Amygdala (tissue), 56 donors: ENCODE results near the gene SETBP1.

ENCODE experiments used
- DNase-seq, 56 donors: peaks; one replicate each; lab custom pipeline; 2025; lab: John Stamatoyannopoulos, UW

The SETBP1 gene

GRCh38 chr18:44805643-44806042, 125.0 kb downstream of the SETBP1 start:
- no peak for DNase-seq

DNA sequence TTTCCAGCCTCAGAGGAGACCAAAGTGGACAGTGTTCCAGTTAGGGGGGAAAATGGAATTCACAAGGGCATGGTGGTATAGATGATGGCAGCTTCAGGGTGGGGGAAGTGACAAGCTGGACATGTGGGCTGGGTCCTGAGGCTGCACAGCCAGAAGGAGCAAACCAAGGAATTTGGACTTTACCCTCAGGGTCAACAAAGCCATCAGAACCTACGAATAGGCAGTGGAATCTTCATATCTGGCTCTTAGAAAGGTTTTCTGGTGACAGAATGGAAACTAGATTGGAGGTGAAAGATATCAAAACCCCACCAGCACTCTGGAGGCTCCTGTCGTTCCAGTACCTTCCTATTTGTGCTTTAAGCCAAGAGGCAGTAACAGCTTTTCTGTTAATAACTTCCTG, 127.1 kb downstream of the SETBP1 start:
- DNase-seq, result no peak

DNA sequence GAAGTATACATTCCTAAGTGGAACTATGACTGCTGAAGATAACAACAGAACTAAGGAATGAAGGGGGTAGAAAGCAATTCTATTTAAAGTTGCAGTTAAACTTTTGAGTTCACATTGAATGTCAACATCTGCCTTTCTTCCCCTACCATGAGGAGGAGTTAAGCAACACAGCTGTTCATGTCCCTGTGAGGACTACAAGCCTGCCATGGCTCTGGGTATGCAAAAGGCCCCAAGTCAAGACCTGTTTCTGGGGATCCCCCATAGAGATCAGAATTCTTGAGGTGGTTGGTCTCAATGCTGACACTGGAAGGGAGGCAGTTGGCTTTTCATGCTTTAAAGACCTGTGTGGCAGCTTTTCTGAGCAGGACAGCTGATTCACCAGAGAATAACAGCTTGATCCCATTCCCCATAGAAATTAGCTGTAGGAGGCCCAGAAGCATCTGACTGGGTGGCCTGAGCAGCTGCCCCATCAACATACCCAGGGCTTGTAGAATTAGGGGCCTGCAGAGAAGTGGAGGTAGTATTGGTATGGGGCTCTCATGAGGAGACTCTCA, 131.0 kb downstream of the SETBP1 start:
- no peak for DNase-seq

- DNase-seq, result no peak
Observed at GRCh38 chr18:44812426-44812825, 131.7 kb downstream of the SETBP1 start.

DNA sequence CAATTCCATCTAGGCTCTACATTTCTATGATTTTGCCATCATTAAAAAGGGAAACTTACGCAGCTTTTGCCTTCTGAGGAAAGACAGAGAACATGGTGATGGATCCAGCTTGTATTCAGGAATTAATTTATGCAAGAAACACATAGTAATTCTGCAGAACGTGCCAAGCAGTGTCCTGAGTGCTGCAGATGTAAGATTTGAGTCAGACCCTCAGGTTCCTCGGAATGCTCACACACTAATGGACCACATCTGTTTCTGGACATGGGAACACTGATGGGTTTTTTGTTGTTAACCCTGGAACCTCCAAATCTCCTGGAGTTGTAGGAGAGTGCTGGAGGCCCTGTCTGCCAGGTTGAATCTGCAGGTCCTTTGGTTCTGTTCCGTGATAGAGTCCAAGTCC, 132.9 kb downstream of the SETBP1 start:
- no peak for DNase-seq

DNA sequence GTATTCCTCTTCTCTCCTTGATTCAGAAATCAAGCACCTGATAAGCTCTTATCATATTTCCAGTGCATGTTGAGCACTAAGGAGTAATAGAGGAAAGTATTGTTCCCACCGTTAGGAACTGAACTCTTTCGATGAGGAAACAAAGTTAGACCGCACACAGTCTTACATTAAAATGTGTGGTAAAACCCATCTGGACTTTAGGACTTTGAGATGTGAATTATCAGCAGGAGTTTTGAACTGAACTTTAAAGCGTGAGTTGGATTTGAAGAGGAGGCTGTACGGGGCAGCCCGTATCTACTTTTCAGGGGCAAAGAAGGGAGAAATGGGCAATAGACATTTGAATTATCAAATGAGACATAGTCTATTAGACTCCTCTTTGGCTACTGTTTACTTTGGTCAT, 134.4 kb downstream of the SETBP1 start:
- no peak for DNase-seq

DNA sequence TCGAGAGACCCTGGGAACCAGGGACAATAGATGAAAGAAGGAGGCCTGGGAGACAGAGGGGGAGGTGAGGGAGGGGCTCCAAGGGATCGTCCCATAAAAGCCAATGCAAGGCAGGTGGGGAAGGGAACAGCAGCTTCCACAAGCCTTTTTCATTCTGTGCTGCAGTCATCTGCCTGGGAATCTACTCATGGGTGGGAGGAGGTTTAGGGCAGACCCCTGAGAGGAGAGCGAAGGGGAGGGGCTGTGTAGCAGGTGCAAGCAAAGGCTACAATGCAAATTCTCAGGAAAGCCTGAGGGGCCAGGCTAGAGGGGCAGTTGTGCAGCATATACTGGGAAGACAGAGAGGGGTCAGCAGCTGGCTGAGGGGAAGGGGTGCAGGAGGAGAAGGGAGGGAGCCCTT, 135.4 kb downstream of the SETBP1 start:
- no peak for DNase-seq

DNA sequence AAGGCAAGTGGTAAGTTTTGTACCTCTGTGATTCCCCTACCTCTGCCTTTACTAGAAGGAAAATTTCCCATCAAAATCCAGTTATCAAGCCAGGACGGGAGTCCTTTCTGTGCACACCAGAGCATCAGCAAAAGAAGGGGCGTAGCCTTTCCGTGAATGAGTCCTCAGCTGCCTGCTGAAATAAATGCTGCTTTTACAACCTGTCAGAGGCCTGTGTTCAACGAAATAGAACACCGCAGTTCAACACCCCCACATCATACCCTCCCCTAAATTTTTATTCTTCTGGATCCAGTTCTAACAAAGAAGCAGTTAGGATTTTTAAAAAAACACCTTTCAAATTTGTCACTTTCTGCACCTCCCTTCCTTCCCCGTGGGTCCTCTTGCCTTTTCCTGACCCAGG, 135.8 kb downstream of the SETBP1 start:
- no peak for DNase-seq

DNA sequence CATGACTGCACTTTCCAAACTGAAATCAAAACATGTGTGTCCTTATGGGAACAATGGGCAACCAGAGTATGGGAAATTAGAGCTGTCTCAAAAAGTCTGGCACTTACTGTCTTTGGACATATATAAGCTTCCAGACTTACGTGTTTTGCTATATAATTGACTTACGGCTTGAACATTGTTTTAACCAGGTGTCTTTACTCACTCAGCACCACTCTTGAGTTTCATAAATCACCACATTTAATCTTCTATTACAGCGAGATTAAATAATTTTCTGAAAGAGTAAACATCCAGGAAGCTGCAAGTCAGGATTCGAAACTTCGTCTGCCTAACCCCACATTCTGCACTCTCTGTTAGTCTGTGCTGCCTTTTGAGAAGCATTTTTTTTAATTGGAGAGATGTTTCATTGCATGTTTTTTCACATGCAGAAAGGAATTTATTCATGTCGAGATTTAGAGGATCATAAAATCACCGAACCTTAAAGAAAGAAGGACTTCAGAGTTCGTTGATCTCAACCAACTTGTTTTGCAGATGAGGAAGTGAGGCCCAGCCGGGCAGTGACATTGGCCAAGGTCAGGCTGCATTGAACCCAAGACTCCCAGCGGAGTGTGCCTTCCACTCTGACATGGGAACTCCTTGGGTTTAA, 137.3 kb downstream of the SETBP1 start:
- DNase-seq, result no peak

DNA sequence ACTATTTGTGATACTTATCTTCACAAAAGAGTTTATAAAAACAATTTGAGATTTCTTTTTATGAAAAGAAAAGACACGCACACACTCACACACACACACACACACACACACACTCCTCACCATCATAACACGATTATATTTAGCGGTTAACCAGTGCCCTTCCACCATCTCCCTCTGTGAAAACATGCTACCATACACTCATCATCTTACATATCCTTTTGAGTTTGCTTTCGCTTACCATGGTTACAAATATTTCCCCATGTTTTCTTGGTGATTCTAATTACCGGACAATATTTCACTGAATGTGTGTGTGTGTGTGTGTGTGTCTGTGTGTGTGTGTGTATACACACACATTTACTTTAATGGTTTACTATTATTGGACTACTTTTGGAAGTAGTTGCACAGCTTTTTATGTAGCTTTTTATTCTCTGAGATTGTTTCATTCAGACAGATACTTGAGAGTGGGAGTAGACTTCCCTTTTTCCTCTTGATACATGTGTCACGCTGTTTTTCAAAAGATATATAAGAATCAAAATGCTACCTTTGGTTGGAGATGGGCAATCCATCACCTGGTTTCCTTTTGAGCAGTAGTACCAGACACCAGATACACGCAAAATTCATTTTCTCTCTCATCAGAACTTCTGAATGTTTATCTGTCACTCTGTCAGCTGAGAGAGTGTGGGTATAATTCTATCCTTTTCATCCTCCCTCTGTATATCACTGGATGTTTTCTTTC, 138.1 kb downstream of the SETBP1 start:
- DNase-seq, result no peak

- DNase-seq, result peak in 33 of 56 donors; percentile 3 to 67 (median 24)
Observed at GRCh38 chr18:44819944-44820510, 139.3 kb downstream of the SETBP1 start.

GRCh38 chr18:44821924-44822323, 141.2 kb downstream of the SETBP1 start:
- DNase-seq, result no peak

GRCh38 chr18:44823286-44823685, 142.6 kb downstream of the SETBP1 start:
- DNase-seq, result no peak

- no peak for DNase-seq
Observed at GRCh38 chr18:44823782-44824181, 143.1 kb downstream of the SETBP1 start.

DNA sequence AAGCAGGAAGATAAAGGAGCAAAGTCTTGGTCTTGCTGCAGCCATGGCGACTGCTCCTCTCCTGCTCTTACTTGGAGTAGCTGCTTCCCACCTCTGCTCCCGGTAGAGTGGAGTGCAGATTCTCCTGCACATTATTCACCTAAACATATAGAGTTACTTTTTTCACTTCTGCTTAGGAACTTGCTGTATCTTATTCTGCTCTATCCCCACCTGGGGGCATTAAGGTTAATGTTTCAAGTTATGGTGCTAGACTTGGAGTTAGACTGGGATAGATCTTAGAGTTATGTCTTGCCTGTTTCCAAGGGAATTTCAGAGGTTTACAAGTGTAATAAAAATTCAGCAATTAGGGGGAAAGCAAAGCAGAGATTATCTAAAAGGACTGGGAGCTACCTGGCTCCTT, 144.2 kb downstream of the SETBP1 start:
- no peak for DNase-seq

DNA sequence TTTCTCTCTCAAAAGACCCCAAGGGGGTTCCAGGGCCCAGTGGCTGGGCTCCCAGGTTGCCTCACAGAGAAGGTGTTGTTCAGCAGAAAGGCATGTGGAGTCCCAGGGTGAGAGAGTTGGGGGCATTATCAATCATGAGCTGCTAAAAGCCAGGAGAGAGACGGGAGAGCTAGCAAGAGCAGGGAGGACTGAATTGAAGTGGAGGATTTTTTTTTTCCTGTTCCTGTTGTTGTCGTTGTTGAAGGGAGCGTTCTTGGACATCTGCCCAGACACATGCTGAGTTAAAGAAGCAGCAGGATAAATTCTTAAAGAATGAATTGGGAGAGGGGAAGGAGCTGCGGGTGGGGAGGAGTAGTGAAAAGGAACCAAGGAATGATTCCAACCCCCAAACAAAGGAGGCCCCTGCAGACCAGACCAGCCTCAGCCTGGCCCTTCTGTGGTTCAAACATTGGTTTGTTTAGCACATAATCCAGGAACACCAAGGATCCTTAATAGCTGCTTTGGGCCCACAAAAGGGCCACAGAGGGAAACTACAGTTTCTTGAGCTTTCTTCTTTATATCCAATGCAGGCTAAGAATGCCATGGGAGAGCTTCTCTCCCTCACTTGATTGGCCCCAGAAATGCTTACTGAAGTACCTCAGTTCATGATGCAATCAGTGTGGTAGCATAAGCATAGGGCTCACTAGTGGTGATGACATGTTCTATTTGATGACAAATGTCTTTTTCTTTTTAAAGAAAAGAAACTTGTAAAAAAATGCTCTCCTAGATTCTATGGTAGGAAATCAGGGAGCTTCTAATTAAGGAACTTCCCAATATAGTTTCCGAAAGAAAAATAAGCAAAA, 146.0 kb downstream of the SETBP1 start:
- peak in 41 of 56 donors; percentile 5 to 82 (median 25) for DNase-seq

GRCh38 chr18:44828080-44828479, 147.4 kb downstream of the SETBP1 start:
- DNase-seq, result no peak

DNA sequence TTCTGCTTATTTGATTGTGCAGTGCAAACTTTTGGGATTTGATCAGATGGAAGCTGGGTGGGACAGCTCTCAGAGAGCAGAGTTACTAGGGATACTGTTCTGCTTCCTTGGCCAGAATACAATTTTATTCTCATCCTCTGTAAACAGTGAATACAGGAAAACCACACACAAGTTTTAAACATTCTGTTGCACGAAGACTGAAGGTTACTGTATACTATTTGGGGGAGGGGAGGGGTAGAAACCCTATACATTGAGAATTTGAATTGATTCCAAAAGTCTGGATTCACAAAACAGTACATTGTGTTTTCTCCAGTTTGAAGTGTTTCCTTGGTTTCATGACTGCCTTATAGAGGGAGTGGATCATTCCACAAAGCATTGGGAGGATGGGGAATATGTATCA, 149.9 kb downstream of the SETBP1 start:
- no peak for DNase-seq

- DNase-seq, result no peak
Observed at GRCh38 chr18:44833786-44834185, 153.1 kb downstream of the SETBP1 start.

DNA sequence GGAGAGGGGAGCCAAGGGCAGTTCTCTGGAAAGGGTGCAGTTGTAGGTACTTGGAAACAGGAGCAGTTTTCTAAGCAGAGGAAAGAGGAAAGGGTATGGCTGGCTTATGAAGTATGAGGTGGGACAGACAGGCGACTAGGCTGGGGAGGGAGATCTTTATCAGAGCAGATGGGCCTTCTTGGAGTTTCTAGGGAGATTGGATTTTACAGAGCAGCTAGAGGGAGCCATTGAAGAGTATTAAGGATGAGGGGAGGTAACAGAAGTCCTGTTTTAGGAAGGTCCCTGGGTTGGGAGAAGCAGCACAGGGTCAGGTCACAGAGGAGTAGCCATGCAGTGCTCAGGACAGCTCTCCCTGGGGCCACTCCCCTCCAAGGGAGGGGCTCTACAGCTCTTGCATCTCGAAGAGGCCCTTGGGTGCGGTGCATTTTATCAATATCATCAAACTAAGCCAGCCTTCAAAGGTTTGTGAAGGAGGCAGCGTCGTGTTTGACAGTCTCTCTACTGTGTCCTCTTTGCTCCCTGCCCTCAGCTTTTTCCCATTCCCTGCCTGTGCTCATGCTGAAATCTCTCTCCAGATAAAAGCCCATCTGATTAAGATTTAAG, 154.3 kb downstream of the SETBP1 start:
- DNase-seq, result no peak
